HepG2 (cell line): ENCODE data around the gene TRIM23. TPM values are rescaled to one million over a fixed set of nuclear protein-coding genes. Genes with fewer than 3 reads are reported as not detected.

Source experiments
- AHR ChIP-seq: IDR thresholded peaks from 2 replicates; pipeline ENCODE4 v1.6.1; 2018; ENCODE audit warnings: missing genetic modification reagents, missing compliant biosample characterization
- AKAP8 ChIP-seq: sonication (generic); formaldehyde crosslinking; IDR thresholded peaks from 2 replicates; pipeline ENCODE4 v1.5.1; 2020; ENCODE audit warnings: mild to moderate bottlenecking, missing genetic modification reagents
- CREB1 ChIP-seq, 2 experiments: fragments of 450-650 bp in 1 of 2; IDR thresholded peaks; 2 replicates each; pipeline ENCODE4 v1.6.1; 2016 to 2017; ENCODE audit warnings: control low read depth in 1 of 2, mild to moderate bottlenecking in 1 of 2, missing compliant biosample characterization in 1 of 2, missing genetic modification characterization in 1 of 2
- HIVEP1 ChIP-seq: sonication (generic); formaldehyde crosslinking; IDR thresholded peaks from 2 replicates; pipeline ENCODE4 v1.4.0; 2020; ENCODE audit warnings: mild to moderate bottlenecking, missing genetic modification reagents
- KDM1A ChIP-seq: IDR thresholded peaks from 2 replicates; pipeline ENCODE4 v1.6.1; 2016; ENCODE audit warnings: missing compliant biosample characterization
- NCOA5 ChIP-seq: sonication (generic); formaldehyde crosslinking; IDR thresholded peaks from 2 replicates; pipeline ENCODE4 v1.4.0; 2020; ENCODE audit warnings: missing genetic modification reagents
- NCOR1 ChIP-seq: fragments of 200-600 bp; sonication (generic); IDR thresholded peaks from 2 replicates; pipeline ENCODE4 v1.7.0; 2017; ENCODE audit warnings: antibody characterized with exemption, low read length, borderline replicate concordance
- NFYC ChIP-seq: IDR thresholded peaks from 2 replicates; pipeline ENCODE4 v1.6.1; 2016; ENCODE audit warnings: missing genetic modification reagents, missing compliant biosample characterization
- NR2F1 ChIP-seq, 2 experiments: fragments of 450-650 bp in 1 of 2; formaldehyde crosslinking in 1 of 2; IDR thresholded peaks; 2 replicates each; pipeline versions ENCODE4 v1.5.0 to v1.6.1; 2016 to 2020; ENCODE audit warnings: mild to moderate bottlenecking in 1 of 2, missing compliant biosample characterization in 1 of 2, missing genetic modification reagents in 1 of 2, moderate library complexity in 1 of 2
- SP140L ChIP-seq: sonication (generic); formaldehyde crosslinking; IDR thresholded peaks from 2 replicates; pipeline ENCODE4 v1.4.0; 2020; ENCODE audit warnings: missing genetic modification reagents, borderline replicate concordance
- XBP1 ChIP-seq: sonication (generic); formaldehyde crosslinking; IDR thresholded peaks from 2 replicates; pipeline ENCODE4 v1.5.0; 2020; ENCODE audit warnings: missing genetic modification reagents
- ZFP36L1 ChIP-seq: sonication (generic); formaldehyde crosslinking; IDR thresholded peaks from 2 replicates; pipeline ENCODE4 v1.8.0; 2022; ENCODE audit warnings: mild to moderate bottlenecking, missing genetic modification reagents, moderate library complexity
- ZNF274 ChIP-seq: sonication (generic); formaldehyde crosslinking; IDR thresholded peaks from 2 replicates; pipeline ENCODE4 v1.5.1; 2020; ENCODE audit warnings: mild to moderate bottlenecking, missing genetic modification reagents
- ZNF629 ChIP-seq: sonication (generic); formaldehyde crosslinking; conservative IDR thresholded peaks from 2 replicates; pipeline ENCODE4 v1.5.0; 2020; ENCODE audit warnings: missing genetic modification reagents
- ZNF670 ChIP-seq: sonication (generic); formaldehyde crosslinking; IDR thresholded peaks from 2 replicates; pipeline ENCODE4 v1.8.0; 2022; ENCODE audit warnings: mild to moderate bottlenecking, missing genetic modification reagents, borderline replicate concordance
- ZNF773 ChIP-seq: sonication (generic); formaldehyde crosslinking; IDR thresholded peaks from 2 replicates; pipeline ENCODE4 v1.4.0; 2020; ENCODE audit warnings: missing genetic modification reagents, borderline replicate concordance
- polyA plus RNA-seq, 8 experiments: library from polyadenylated mRNA; depleted of rRNA in 3 of 8; stranded (reverse) in 7 of 8; unstranded in 1 of 8; fragments of >200 nt; fragmentation: Illumina TruSeq in 4 of 8; extraction: Trizol in 4 of 8; gene quantifications; 2 replicates each; pipeline versions ENCODE4 v1.2.1 to v1.2.3, GENCODE V29; 2011 to 2016; ENCODE audit warnings: low read depth in 4 of 8, missing spikeins in 1 of 8, mixed read lengths in 1 of 8; ENCODE audit not compliant: insufficient read depth in 1 of 8
- total RNA-seq, 5 experiments: library from RNA; depleted of rRNA; stranded (reverse); fragments of >200 nt; fragmentation: Illumina TruSeq; extraction: Trizol; gene quantifications; 2 replicates each; pipeline ENCODE4 v1.2.3, GENCODE V29; 2016; ENCODE audit warnings: low read depth in 1 of 5
- TF ChIP-seq, protein P1 (sequence below): sonication (generic); formaldehyde crosslinking; IDR thresholded peaks from 2 replicates; pipeline ENCODE4 v1.5.1; 2020; ENCODE audit warnings: missing genetic modification reagents, mild to moderate bottlenecking, borderline replicate concordance
- TF ChIP-seq, protein P2 (sequence below): sonication (generic); formaldehyde crosslinking; IDR thresholded peaks from 2 replicates; pipeline ENCODE4 v1.4.0; 2020; ENCODE audit warnings: mild to moderate bottlenecking, missing genetic modification reagents

The TRIM23 gene
- total and polyA plus RNA-seq, 2 of the 13 experiments (the other 11 are each of a cell fraction or from before 2014, with no cell fraction given): 4.6 to 11.4 TPM

DNA sequence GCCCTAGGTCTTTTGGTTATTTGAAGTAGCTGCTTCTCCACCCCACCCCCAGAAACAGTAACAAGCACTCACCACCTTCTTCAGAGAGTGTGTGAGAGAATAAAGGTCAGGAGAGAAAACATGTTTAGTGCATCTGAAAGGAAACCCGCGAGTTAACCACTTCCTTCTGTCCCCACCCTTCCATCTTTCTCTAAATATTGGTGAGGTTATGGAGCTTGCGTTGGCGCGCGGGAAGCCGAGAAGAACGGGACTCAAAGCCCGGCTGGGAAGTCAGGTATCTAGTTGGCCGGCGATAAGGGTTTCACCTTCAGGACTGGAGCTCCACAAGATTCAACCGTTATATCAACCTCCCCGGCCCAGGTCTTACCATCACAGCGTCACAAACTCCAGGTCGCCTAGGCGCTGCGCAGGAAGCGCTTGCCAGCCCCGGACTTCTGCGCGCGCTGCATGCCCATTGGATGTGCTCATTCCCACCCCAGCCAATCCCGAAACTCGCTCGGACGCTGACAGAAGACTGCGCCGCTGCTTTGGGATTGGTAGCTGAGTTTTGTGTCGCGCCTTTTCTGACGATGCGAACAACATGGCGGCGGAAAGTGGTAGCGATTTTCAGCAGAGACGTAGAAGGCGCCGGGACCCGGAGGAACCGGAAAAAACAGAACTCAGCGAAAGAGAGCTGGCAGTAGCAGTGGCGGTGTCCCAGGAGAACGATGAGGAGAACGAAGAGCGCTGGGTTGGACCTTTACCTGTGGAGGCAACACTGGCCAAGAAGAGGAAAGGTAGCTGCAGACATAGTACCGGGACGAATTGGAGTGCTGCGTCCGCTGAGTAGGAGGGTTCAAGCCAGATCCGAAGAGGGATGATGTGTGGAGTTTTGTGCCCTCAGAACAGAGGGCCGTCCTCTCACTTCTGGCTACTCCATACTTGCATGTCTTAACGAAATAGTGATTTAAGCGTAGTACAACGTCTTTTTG is 61.1 kb downstream of the TRIM23 start, which contains the start of the genes CENPK and PPWD1 (continued):
- TF ChIP-seq, protein P1, sequence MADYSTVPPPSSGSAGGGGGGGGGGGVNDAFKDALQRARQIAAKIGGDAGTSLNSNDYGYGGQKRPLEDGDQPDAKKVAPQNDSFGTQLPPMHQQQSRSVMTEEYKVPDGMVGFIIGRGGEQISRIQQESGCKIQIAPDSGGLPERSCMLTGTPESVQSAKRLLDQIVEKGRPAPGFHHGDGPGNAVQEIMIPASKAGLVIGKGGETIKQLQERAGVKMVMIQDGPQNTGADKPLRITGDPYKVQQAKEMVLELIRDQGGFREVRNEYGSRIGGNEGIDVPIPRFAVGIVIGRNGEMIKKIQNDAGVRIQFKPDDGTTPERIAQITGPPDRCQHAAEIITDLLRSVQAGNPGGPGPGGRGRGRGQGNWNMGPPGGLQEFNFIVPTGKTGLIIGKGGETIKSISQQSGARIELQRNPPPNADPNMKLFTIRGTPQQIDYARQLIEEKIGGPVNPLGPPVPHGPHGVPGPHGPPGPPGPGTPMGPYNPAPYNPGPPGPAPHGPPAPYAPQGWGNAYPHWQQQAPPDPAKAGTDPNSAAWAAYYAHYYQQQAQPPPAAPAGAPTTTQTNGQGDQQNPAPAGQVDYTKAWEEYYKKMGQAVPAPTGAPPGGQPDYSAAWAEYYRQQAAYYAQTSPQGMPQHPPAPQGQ: no peak
- TF ChIP-seq AHR (CRISPR knock-in tag): no peak
- no peak; the same call in 1 of the 2 replicates for TF ChIP-seq HIVEP1 (CRISPR knock-in tag)
- no peak for TF ChIP-seq NCOR1
- TF ChIP-seq ZNF670 (CRISPR knock-in tag): no peak
- TF ChIP-seq AKAP8: 0 out of 2 replicates have a peak, but pooled peaks have one; percentile 7
- TF ChIP-seq ZFP36L1 (CRISPR knock-in tag): peak; percentile 68; the same call in 1 of the 2 replicates
- TF ChIP-seq ZNF629 (CRISPR knock-in tag): no peak
- TF ChIP-seq, protein P2, sequence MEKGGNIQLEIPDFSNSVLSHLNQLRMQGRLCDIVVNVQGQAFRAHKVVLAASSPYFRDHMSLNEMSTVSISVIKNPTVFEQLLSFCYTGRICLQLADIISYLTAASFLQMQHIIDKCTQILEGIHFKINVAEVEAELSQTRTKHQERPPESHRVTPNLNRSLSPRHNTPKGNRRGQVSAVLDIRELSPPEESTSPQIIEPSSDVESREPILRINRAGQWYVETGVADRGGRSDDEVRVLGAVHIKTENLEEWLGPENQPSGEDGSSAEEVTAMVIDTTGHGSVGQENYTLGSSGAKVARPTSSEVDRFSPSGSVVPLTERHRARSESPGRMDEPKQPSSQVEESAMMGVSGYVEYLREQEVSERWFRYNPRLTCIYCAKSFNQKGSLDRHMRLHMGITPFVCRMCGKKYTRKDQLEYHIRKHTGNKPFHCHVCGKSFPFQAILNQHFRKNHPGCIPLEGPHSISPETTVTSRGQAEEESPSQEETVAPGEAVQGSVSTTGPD: no peak
- TF ChIP-seq NCOA5 (CRISPR knock-in tag): no peak
- TF ChIP-seq ZNF274 (CRISPR knock-in tag): no peak
- TF ChIP-seq CREB1 (IDR thresholded peaks at IDR 0.05): peak; percentile 98
- peak; percentile 100 for TF ChIP-seq CREB1 (CRISPR knock-in tag; IDR thresholded peaks at IDR 0.05)
- no peak for TF ChIP-seq XBP1 (CRISPR knock-in tag)
- TF ChIP-seq ZNF773: peak; percentile 71; the same call in 1 of the 2 replicates
- TF ChIP-seq SP140L (CRISPR knock-in tag): 0 out of 2 replicates have a peak, but pooled peaks have one; percentile 58
- TF ChIP-seq KDM1A (CRISPR knock-in tag): no peak
- peak; percentile 99 for TF ChIP-seq NFYC (CRISPR knock-in tag)
- TF ChIP-seq NR2F1 (CRISPR knock-in tag; IDR thresholded peaks at IDR 0.05): no peak
